ENCODE measurements around the gene ANKS1B. TPM values are rescaled to one million over a fixed set of nuclear protein-coding genes. Genes with fewer than 3 reads are reported as not detected.

The ANKS1B gene
- total RNA-seq, 1 donor from 2014 or later: 2.4 TPM

DNA sequence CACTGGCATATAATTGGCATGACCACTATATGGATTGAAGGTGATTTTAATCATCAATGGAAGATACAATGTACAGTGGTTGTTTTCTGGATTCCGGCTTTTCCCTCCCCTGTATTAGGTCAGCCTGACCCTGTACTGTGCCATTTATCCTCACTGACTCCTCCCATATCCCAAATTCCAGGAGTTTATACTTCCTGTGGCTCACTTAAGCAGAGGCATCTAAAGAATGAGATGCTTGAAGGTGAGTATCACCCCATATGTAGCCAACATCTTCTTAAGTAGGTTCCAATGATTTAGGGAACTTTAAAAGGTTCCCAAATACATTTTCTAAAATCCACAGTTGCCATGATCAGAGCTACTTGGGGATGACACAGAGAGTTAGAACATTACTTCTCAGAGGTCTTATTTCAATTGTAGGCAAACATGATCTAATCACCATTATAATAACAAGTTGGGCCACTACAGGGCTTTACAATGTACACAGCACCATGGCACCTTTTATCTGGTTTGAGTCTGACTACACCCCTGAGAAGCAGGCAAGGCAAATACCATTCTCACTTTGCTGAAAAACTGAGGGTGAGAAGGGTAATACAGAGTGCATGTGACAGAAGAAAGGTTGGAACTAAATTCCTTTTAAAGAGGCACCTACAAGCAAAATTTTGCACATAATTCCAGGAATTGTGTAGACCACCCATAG lies 549.5 kb downstream of the ANKS1B start:
- no peaks in the 10 kb centered on the region for H3K79me2 ChIP-seq (ENCODE audit: insufficient read depth, low read length)
- FAIRE-seq: no peak
- no peak overlapping the region for H3K27ac ChIP-seq (ENCODE audit: low read depth, low read length)
- H3K36me3 ChIP-seq (ENCODE audit: insufficient read depth, low read length): no peaks in the 10 kb centered on the region
- no peak overlapping the region for H3K4me2 ChIP-seq (ENCODE audit: low read length)
- H3K4me1 Mint-ChIP-seq (ENCODE audit: low read depth, unreplicated experiment): no peaks in the 10 kb centered on the region
- no peaks in the 10 kb centered on the region for H4K20me1 ChIP-seq (ENCODE audit: insufficient read depth, low read length)
- no peaks in the 10 kb centered on the region for H3K9me3 Mint-ChIP-seq (ENCODE audit: unreplicated experiment)
- H3K36me3 Mint-ChIP-seq (ENCODE audit: low read depth, unreplicated experiment): no peaks in the 10 kb centered on the region
- no peaks in the 10 kb centered on the region for H3K4me1 ChIP-seq (ENCODE audit: insufficient read depth, low read length)
- H3K4me3 ChIP-seq (ENCODE audit: insufficient read depth, low read depth, low read length): no peak overlapping the region
- TF ChIP-seq, protein P1, sequence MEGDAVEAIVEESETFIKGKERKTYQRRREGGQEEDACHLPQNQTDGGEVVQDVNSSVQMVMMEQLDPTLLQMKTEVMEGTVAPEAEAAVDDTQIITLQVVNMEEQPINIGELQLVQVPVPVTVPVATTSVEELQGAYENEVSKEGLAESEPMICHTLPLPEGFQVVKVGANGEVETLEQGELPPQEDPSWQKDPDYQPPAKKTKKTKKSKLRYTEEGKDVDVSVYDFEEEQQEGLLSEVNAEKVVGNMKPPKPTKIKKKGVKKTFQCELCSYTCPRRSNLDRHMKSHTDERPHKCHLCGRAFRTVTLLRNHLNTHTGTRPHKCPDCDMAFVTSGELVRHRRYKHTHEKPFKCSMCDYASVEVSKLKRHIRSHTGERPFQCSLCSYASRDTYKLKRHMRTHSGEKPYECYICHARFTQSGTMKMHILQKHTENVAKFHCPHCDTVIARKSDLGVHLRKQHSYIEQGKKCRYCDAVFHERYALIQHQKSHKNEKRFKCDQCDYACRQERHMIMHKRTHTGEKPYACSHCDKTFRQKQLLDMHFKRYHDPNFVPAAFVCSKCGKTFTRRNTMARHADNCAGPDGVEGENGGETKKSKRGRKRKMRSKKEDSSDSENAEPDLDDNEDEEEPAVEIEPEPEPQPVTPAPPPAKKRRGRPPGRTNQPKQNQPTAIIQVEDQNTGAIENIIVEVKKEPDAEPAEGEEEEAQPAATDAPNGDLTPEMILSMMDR (IDR thresholded peaks at IDR 0.05; ENCODE audit: insufficient read depth, low read depth, low read length): no peak
- TF ChIP-seq EZH2 (IDR thresholded peaks at IDR 0.05; ENCODE audit: insufficient read depth, low read length): no peak
- H2AFZ ChIP-seq (ENCODE audit: low read depth, low read length): no peak overlapping the region
- H3K9ac ChIP-seq (ENCODE audit: low read length): no peak overlapping the region
- no peaks in the 10 kb centered on the region for H3K27me3 ChIP-seq (ENCODE audit: insufficient read depth, low read length)
- H3K9me3 ChIP-seq (ENCODE audit: insufficient read depth, low read depth, low read length): no peaks in the 10 kb centered on the region
- DNase-seq (ENCODE audit: low read depth): no peak
- H3K27me3 Mint-ChIP-seq (ENCODE audit: low read depth, unreplicated experiment): no peaks in the 10 kb centered on the region
- no peak overlapping the region for H3K4me3 Mint-ChIP-seq (ENCODE audit: unreplicated experiment)
- H3K27ac Mint-ChIP-seq (ENCODE audit: unreplicated experiment): no peak overlapping the region

DNA sequence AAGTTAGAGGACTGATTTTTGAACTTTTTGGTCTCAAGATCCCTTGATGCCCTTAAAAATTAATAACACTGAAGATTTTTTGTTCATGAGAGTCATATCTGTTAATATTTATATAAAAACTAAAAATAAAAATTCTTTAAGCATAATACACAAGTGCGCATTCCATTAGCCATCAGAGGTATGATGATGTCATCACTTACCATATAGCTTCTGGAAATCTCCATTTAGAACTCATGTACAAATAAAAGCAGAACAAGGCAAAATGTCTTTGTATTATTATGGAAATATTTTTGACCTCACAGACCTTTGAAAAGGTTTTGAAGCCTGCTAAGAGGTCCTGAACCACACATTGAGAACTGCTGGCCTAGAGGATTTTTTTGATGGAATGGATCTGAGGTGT lies 551.6 kb downstream of the ANKS1B start:
- Histone ChIP-seq H3K27ac (ENCODE audit: low read depth, low read length) (no peak overlapping the region), H2AFZ (ENCODE audit: low read depth, low read length) (no peak overlapping the region), H4K20me1 (ENCODE audit: insufficient read depth, low read length) (no peaks in the 10 kb centered on the region), H3K9me3 (ENCODE audit: insufficient read depth, low read depth, low read length) (no peaks in the 10 kb centered on the region), H3K9ac (ENCODE audit: low read length) (no peak overlapping the region), H3K79me2 (ENCODE audit: insufficient read depth, low read length) (no peaks in the 10 kb centered on the region), H3K36me3 (ENCODE audit: insufficient read depth, low read length) (no peaks in the 10 kb centered on the region), H3K4me1 (ENCODE audit: insufficient read depth, low read length) (no peaks in the 10 kb centered on the region), H3K4me2 (ENCODE audit: low read length) (no peak overlapping the region), H3K4me3 (ENCODE audit: insufficient read depth, low read depth, low read length) (no peak overlapping the region), H3K27me3 (ENCODE audit: insufficient read depth, low read length) (no peaks in the 10 kb centered on the region)
- Mint-ChIP-seq H3K36me3 (ENCODE audit: low read depth, unreplicated experiment) (no peaks in the 10 kb centered on the region), H3K4me3 (ENCODE audit: unreplicated experiment) (no peak overlapping the region), H3K4me1 (ENCODE audit: low read depth, unreplicated experiment) (no peaks in the 10 kb centered on the region), H3K27me3 (ENCODE audit: low read depth, unreplicated experiment) (no peaks in the 10 kb centered on the region), H3K9me3 (ENCODE audit: unreplicated experiment) (no peaks in the 10 kb centered on the region), H3K27ac (ENCODE audit: unreplicated experiment) (no peak overlapping the region)
- DNase-seq (ENCODE audit: low read depth): no peak
- TF ChIP-seq EZH2 (IDR thresholded peaks at IDR 0.05; ENCODE audit: insufficient read depth, low read length): no peak
- TF ChIP-seq, protein P1 (IDR thresholded peaks at IDR 0.05; ENCODE audit: insufficient read depth, low read depth, low read length): no peak
- no peak for FAIRE-seq

DNA sequence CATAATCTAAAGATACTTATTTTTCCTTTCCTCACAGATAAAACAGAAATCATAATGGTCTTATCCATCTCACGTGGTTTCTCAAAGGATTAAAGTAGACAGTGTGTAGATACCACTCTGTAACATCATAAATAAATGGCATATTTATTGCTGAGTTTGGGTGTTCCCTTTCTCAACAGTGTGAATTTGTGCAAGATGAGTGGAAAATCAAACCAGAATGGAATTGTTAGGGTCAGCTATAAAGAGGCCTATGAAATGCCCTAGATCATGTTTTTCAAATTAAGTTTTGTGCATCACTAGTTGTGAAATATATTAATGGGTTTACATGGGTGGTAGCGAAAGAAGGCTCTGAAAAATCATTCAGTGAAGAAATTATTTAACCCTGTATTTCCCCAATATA lies 553.5 kb downstream of the ANKS1B start:
- no peaks in the 10 kb centered on the region for H3K36me3 Mint-ChIP-seq (ENCODE audit: low read depth, unreplicated experiment)
- H3K4me3 Mint-ChIP-seq (ENCODE audit: unreplicated experiment): no peak overlapping the region

More for the DNA sequence above, 553.5 kb downstream of the ANKS1B start:
- FAIRE-seq: no peak
- Histone ChIP-seq H3K9ac (ENCODE audit: low read length) (no peak overlapping the region), H3K36me3 (ENCODE audit: insufficient read depth, low read length) (no peaks in the 10 kb centered on the region), H3K27ac (ENCODE audit: low read depth, low read length) (no peak overlapping the region), H3K9me3 (ENCODE audit: insufficient read depth, low read depth, low read length) (no peaks in the 10 kb centered on the region), H3K4me2 (ENCODE audit: low read length) (no peak overlapping the region), H3K4me1 (ENCODE audit: insufficient read depth, low read length) (no peaks in the 10 kb centered on the region), H3K27me3 (ENCODE audit: insufficient read depth, low read length) (no peaks in the 10 kb centered on the region), H4K20me1 (ENCODE audit: insufficient read depth, low read length) (no peaks in the 10 kb centered on the region), H3K79me2 (ENCODE audit: insufficient read depth, low read length) (no peaks in the 10 kb centered on the region), H3K4me3 (ENCODE audit: insufficient read depth, low read depth, low read length) (no peak overlapping the region), H2AFZ (ENCODE audit: low read depth, low read length) (no peak overlapping the region)
- Mint-ChIP-seq H3K27me3 (ENCODE audit: low read depth, unreplicated experiment) (no peaks in the 10 kb centered on the region), H3K4me1 (ENCODE audit: low read depth, unreplicated experiment) (no peaks in the 10 kb centered on the region), H3K9me3 (ENCODE audit: unreplicated experiment) (peaks cover 2% of the 10 kb centered on the region), H3K27ac (ENCODE audit: unreplicated experiment) (no peak overlapping the region)
- TF ChIP-seq, protein P1 (IDR thresholded peaks at IDR 0.05; ENCODE audit: insufficient read depth, low read depth, low read length): no peak
- no peak for TF ChIP-seq EZH2 (IDR thresholded peaks at IDR 0.05; ENCODE audit: insufficient read depth, low read length)
- DNase-seq (ENCODE audit: low read depth): no peak
